ENCODE data around the gene EPB41L3.

DNA sequence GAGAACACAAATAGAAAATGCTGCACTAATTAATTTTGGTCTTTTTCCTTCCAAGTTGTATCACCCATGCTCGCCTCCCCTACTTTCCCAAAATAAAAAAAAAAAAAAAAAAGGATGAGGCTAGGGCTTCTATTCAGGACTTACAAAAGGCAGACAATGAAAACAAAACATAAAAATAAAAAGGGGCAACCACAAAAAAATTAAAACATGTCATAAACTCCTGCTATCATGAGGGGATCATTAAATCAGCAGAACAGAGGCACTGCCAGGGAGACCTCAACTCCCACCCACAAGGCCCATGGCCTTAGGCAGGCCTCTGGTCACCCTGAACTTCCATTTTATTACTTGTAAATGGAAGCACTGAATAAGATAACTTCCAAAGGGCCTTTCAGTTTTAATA lies 23.3 kb downstream of the EPB41L3 start:
- TF ChIP-seq, protein P1, sequence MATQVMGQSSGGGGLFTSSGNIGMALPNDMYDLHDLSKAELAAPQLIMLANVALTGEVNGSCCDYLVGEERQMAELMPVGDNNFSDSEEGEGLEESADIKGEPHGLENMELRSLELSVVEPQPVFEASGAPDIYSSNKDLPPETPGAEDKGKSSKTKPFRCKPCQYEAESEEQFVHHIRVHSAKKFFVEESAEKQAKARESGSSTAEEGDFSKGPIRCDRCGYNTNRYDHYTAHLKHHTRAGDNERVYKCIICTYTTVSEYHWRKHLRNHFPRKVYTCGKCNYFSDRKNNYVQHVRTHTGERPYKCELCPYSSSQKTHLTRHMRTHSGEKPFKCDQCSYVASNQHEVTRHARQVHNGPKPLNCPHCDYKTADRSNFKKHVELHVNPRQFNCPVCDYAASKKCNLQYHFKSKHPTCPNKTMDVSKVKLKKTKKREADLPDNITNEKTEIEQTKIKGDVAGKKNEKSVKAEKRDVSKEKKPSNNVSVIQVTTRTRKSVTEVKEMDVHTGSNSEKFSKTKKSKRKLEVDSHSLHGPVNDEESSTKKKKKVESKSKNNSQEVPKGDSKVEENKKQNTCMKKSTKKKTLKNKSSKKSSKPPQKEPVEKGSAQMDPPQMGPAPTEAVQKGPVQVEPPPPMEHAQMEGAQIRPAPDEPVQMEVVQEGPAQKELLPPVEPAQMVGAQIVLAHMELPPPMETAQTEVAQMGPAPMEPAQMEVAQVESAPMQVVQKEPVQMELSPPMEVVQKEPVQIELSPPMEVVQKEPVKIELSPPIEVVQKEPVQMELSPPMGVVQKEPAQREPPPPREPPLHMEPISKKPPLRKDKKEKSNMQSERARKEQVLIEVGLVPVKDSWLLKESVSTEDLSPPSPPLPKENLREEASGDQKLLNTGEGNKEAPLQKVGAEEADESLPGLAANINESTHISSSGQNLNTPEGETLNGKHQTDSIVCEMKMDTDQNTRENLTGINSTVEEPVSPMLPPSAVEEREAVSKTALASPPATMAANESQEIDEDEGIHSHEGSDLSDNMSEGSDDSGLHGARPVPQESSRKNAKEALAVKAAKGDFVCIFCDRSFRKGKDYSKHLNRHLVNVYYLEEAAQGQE (IDR thresholded peaks at IDR 0.05; ENCODE audit: low read depth), result no peak
- TF ChIP-seq, protein P2, sequence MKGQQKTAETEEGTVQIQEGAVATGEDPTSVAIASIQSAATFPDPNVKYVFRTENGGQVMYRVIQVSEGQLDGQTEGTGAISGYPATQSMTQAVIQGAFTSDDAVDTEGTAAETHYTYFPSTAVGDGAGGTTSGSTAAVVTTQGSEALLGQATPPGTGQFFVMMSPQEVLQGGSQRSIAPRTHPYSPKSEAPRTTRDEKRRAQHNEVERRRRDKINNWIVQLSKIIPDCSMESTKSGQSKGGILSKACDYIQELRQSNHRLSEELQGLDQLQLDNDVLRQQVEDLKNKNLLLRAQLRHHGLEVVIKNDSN (IDR thresholded peaks at IDR 0.05), result no peak
- TF ChIP-seq CEBPB (IDR thresholded peaks at IDR 0.05) (no peak), TAF1 (IDR thresholded peaks at IDR 0.05; ENCODE audit: low read depth) (no peak), NFIC (IDR thresholded peaks at IDR 0.05) (no peak), YY1 (IDR thresholded peaks at IDR 0.05; ENCODE audit: low read depth) (no peak)
- TF ChIP-seq, protein P3, sequence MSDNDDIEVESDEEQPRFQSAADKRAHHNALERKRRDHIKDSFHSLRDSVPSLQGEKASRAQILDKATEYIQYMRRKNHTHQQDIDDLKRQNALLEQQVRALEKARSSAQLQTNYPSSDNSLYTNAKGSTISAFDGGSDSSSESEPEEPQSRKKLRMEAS (IDR thresholded peaks at IDR 0.05), result no peak

All from Ishikawa (cell line).